DOHH2 (cell line): ENCODE measurements around the gene BRAF.
"Not testable (repeated sequence)": the region's sequence is repeated elsewhere in the genome, so short reads cannot be mapped to it uniquely, and the experiment has no call there.

Source experiments
- H3F3A ChIP-seq: fragments of 200-600 bp; sonication (generic), shearing (Covaris generic); 2 replicates; pipeline ENCODE4 v1.6.0; 2016; ENCODE audit warnings: antibody characterized with exemption, mild to moderate bottlenecking; ENCODE audit not compliant: control insufficient read depth, insufficient read depth
- H3K27ac ChIP-seq: fragments of 200-600 bp; sonication (generic); 2 replicates; pipeline ENCODE4 v1.5.1; 2014; ENCODE audit warnings: low read depth, mild to moderate bottlenecking, low read length, moderate library complexity
- H3K27me3 ChIP-seq: fragments of 200-600 bp; sonication (generic); 2 replicates; pipeline ENCODE4 v1.6.1; 2014; ENCODE audit warnings: mild to moderate bottlenecking, low read length, mixed read lengths; ENCODE audit not compliant: control insufficient read depth
- H3K36me3 ChIP-seq: fragments of 200-600 bp; sonication (generic); 2 replicates; pipeline ENCODE4 v1.6.1; 2014; ENCODE audit warnings: mild to moderate bottlenecking, low read length, moderate library complexity, mixed read lengths; ENCODE audit not compliant: control insufficient read depth
- H3K4me1 ChIP-seq: fragments of 200-600 bp; sonication (generic); 2 replicates; pipeline ENCODE4 v1.6.1; 2014; ENCODE audit warnings: mild to moderate bottlenecking, low read length, mixed read lengths; ENCODE audit not compliant: control insufficient read depth
- H3K4me2 ChIP-seq: fragments of 200-600 bp; sonication (generic); 2 replicates; pipeline ENCODE4 v1.6.0; 2014; ENCODE audit warnings: mild to moderate bottlenecking, low read length, moderate library complexity
- H3K4me3 ChIP-seq: fragments of 200-600 bp; sonication (generic); 2 replicates; pipeline ENCODE4 v1.5.1; 2014; ENCODE audit warnings: mild to moderate bottlenecking, low read length, mixed read lengths
- H3K79me2 ChIP-seq: fragments of 200-600 bp; sonication (generic); 2 replicates; pipeline ENCODE4 v1.6.1; 2014; ENCODE audit warnings: mild to moderate bottlenecking, low read length, mixed read lengths; ENCODE audit not compliant: control insufficient read depth
- H3K9me2 ChIP-seq: fragments of 200-600 bp; sonication (generic); replicated peaks from 2 replicates; pipeline ENCODE4 v1.6.1; 2014; ENCODE audit warnings: mild to moderate bottlenecking, low read length, mixed read lengths; ENCODE audit not compliant: control insufficient read depth
- H3K9me3 ChIP-seq: fragments of 200-600 bp; sonication (generic); 2 replicates; pipeline ENCODE4 v1.6.1; 2014; ENCODE audit warnings: antibody characterized with exemption, low read length, mixed read lengths; ENCODE audit not compliant: control insufficient read depth, insufficient read depth
- H4K20me1 ChIP-seq: fragments of 200-600 bp; sonication (generic); 2 replicates; pipeline ENCODE4 v1.6.0; 2014; ENCODE audit warnings: low read depth, mild to moderate bottlenecking, antibody characterized with exemption, low read length, moderate library complexity; ENCODE audit not compliant: control insufficient read depth, insufficient read depth
- CTCF ChIP-seq: fragments of 200-600 bp; sonication (generic); IDR thresholded peaks from one replicate; pipeline ENCODE4 v1.5.1; 2014; ENCODE audit warnings: antibody characterized with exemption, mild to moderate bottlenecking, low read depth, low read length; ENCODE audit not compliant: poor library complexity, severe bottlenecking
- EZH2phosphoT487 ChIP-seq: fragments of 200-600 bp; sonication (generic); IDR thresholded peaks from 2 replicates; pipeline ENCODE4 v1.6.1; 2017; ENCODE audit warnings: borderline replicate concordance, mild to moderate bottlenecking, antibody characterized with exemption, low read length, moderate library complexity, mixed read lengths

BRAF gene

DNA sequence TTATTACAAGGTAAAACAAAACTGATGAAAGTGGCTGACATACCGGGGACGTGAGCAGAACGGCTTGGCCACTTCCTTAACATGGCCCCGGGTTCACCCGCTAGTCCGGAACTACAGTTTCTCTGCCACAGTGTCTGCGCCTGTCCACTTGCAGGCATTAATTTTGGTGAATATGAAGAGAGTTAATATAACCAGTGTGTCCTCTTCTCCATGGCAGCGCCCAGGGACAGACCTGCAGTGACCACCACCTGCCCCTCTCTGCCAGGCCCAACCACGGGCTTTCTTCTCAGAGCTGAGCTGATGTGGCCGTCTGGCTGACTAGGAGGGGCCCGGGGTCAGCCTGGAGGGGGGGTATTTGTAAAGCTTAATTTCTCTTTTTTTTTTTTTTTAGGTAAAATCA is 229.3 kb downstream of the BRAF start:
- H3K9me3 ChIP-seq: no peaks in the 10 kb centered on the region
- no peak overlapping the region for H3K4me2 ChIP-seq
- H3K36me3 ChIP-seq: peaks cover 63% of the 10 kb centered on the region
- H3F3A ChIP-seq: peaks cover 2% of the 10 kb centered on the region; the same call in 1 of the 2 replicates
- H3K4me3 ChIP-seq: no peak overlapping the region
- no peaks in the 10 kb centered on the region for H3K9me2 ChIP-seq
- peaks cover 42% of the 10 kb centered on the region for H3K79me2 ChIP-seq
- TF ChIP-seq EZH2phosphoT487 (no peak), CTCF (no peak)
- no peaks in the 10 kb centered on the region for H3K27me3 ChIP-seq
- peaks cover 17% of the 10 kb centered on the region for H4K20me1 ChIP-seq
- no peak overlapping the region for H3K27ac ChIP-seq
- peaks cover 25% of the 10 kb centered on the region for H3K4me1 ChIP-seq

GRCh38 chr7:140694592-140694991 is 230.1 kb downstream of the BRAF start:
- Histone ChIP-seq H3K9me3 (no peaks in the 10 kb centered on the region), H3K27me3 (no peaks in the 10 kb centered on the region), H3K4me1 (peaks cover 25% of the 10 kb centered on the region), H3K79me2 (peaks cover 34% of the 10 kb centered on the region), H3K4me2 (no peak overlapping the region), H4K20me1 (peaks cover 14% of the 10 kb centered on the region), H3K36me3 (peaks cover 64% of the 10 kb centered on the region), H3K27ac (no peak overlapping the region), H3F3A (peaks cover 2% of the 10 kb centered on the region; the same call in 1 of the 2 replicates), H3K4me3 (no peak overlapping the region), H3K9me2 (no peaks in the 10 kb centered on the region)
- TF ChIP-seq EZH2phosphoT487 (no peak), CTCF (no peak)

DNA sequence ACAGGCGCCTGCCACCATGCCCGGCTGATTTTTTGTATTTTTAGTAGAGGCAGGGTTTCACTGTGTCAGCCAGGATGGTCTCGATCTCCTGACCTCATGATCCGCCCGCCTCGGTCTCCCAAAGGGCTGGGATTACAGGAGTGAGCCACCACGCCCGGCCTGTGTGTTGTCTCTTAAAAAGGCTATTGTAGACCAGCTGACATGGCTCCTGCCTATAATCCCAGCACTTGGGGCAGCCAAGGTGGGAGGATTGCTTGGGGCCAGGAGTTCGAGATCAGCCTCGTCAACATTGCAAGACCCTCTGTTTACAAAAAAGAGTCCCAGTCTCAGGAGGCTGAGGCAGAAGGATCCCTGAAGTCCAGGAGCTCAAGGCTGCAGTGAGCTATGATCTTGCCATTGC is 230.9 kb downstream of the BRAF start:
- H4K20me1 ChIP-seq, H3K4me2 ChIP-seq, H3F3A ChIP-seq, H3K4me3 ChIP-seq, H3K9me3 ChIP-seq, H3K27ac ChIP-seq, H3K27me3 ChIP-seq, H3K9me2 ChIP-seq: not testable (repeated sequence)
- H3K4me1 ChIP-seq: peaks cover 21% of the 10 kb centered on the region
- H3K36me3 ChIP-seq: peaks cover 64% of the 10 kb centered on the region
- H3K79me2 ChIP-seq: peaks cover 27% of the 10 kb centered on the region

DNA sequence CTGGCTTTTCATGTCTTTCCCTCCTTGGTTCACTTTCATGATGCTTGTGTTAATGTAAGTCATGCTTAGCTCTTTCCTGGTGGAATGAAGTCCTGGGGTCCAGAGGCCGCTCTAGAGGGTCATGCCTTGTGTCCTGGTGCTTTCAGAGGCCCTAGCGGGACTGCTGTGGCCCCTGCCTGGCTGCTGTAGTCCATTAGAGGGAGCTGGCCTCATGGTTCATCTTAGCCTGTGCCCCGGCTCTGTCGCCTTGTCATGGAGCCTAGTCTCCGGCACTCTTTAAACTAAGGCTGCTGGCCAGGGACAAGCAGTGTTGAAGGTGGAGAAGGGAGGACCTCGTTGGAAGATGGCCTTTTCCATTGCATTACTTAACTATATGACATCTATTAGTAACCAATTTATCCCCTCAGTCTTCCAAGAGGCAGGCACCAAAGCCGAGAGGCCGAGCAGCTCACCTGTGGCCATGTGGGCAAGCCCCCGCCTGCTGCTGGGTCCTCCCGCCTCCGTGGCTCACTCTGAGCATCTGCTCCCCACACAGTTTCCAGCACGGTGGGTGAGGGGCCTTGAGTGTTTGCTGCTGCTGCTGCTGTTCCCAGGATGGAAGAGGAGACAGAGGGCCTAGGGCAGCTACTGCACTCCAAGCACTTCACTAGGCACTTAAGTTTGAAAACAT is 233.2 kb downstream of the BRAF start:
- peaks cover 9% of the 10 kb centered on the region for H3K4me1 ChIP-seq
- TF ChIP-seq EZH2phosphoT487 (no peak), CTCF (no peak)

More for the DNA sequence above, 233.2 kb downstream of the BRAF start:
- Histone ChIP-seq H3K9me3 (no peaks in the 10 kb centered on the region), H3K27ac (no peak overlapping the region), H3F3A (peaks cover 2% of the 10 kb centered on the region; the same call in 1 of the 2 replicates), H3K9me2 (no peaks in the 10 kb centered on the region), H3K79me2 (peaks cover 4% of the 10 kb centered on the region), H3K36me3 (peaks cover 71% of the 10 kb centered on the region), H3K4me2 (no peak overlapping the region), H3K27me3 (no peaks in the 10 kb centered on the region), H4K20me1 (no peaks in the 10 kb centered on the region), H3K4me3 (no peak overlapping the region)
